Stomach smooth muscle (tissue), 2 donors: Measurements from ENCODE around the gene IRGC.

ENCODE experiments used
- H3K27ac ChIP-seq: one replicate; pipeline ENCODE4 v1.7.0; 2013; ENCODE audit warnings: mild to moderate bottlenecking, low read length, inconsistent platforms
- H3K27me3 ChIP-seq, 2 donors: one replicate each; pipeline ENCODE4 v1.7.0; 2013; ENCODE audit warnings: low read length in 2 of 2; ENCODE audit not compliant: insufficient read depth in 2 of 2, control insufficient read depth in 1 of 2
- H3K36me3 ChIP-seq, 2 donors: one replicate each; pipeline ENCODE4 v1.7.0; 2013; ENCODE audit warnings: low read length in 2 of 2; ENCODE audit not compliant: control insufficient read depth in 2 of 2, insufficient read depth in 2 of 2
- H3K4me1 ChIP-seq: one replicate; pipeline ENCODE4 v1.7.0; 2013; ENCODE audit warnings: low read length; ENCODE audit not compliant: control insufficient read depth, insufficient read depth
- H3K4me3 ChIP-seq, 2 donors: one replicate each; pipeline ENCODE4 v1.7.0; 2013; ENCODE audit warnings: low read length in 2 of 2
- H3K9ac ChIP-seq, 2 donors: one replicate each; pipeline ENCODE4 v1.7.0; 2013; ENCODE audit warnings: low read length in 2 of 2, mild to moderate bottlenecking in 1 of 2
- H3K9me3 ChIP-seq, 2 donors: one replicate each; pipeline ENCODE4 v1.7.0; 2013; ENCODE audit warnings: low read length in 2 of 2; ENCODE audit not compliant: control insufficient read depth in 2 of 2
- donor health status: healthy.
- donor health status: Pancreatic carcinoma.

The IRGC gene

DNA sequence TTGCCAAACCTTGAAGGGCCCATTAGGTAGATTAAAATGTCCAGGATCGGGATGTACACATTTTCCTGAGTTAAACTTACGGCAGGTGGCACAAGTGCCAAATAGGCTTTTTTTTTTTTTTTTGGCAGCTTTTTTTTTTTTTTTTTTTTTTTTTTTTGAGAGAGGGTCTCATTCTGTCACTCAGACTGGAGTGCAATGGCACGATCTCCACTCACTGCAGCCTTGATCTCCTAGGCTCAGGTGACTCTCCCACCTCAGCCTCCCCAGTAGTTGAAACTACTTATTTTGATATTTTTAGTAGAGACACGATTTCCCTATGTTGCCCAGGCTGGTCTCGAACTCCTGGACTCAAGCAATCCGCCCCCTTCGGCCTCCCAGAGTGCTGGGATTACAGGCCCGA, 9.0 kb downstream of the IRGC start:
- no peak overlapping the region for H3K27ac ChIP-seq
- no peak overlapping the region for H3K9ac ChIP-seq
- no peaks in the 10 kb centered on the region for H3K9me3 ChIP-seq
- no peaks in the 10 kb centered on the region for H3K27me3 ChIP-seq
- H3K36me3 ChIP-seq = peaks cover 5 to 11% of the 10 kb centered on the region in 2 donors
- H3K4me1 ChIP-seq = no peaks in the 10 kb centered on the region
- no peak overlapping the region for H3K4me3 ChIP-seq

DNA sequence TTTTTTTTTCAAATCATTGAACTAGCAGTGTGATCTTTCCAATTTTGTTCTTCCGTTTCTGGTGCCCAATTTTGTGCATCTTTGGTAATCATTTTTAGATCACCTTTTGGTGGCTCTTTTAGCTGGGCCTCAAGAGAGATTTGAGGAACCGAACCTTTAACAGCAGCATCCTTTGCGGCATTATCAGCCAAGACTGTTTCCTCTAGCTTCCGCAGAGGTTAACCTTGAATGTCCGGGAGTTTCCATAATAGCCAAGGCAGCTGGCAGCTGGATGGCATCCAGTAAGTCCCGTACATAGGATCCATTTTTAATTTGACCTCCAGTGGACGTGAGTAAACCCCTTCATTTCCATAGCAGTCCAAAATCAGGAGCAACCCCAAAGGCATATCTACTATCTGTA, 9.6 kb downstream of the IRGC start:
- H3K9me3 ChIP-seq = no peaks in the 10 kb centered on the region
- no peak overlapping the region for H3K4me3 ChIP-seq
- H3K4me1 ChIP-seq = no peaks in the 10 kb centered on the region
- H3K27ac ChIP-seq = no peak overlapping the region
- no peak overlapping the region for H3K9ac ChIP-seq
- H3K27me3 ChIP-seq = no peaks in the 10 kb centered on the region
- peaks cover 5 to 11% of the 10 kb centered on the region in 2 donors for H3K36me3 ChIP-seq

DNA sequence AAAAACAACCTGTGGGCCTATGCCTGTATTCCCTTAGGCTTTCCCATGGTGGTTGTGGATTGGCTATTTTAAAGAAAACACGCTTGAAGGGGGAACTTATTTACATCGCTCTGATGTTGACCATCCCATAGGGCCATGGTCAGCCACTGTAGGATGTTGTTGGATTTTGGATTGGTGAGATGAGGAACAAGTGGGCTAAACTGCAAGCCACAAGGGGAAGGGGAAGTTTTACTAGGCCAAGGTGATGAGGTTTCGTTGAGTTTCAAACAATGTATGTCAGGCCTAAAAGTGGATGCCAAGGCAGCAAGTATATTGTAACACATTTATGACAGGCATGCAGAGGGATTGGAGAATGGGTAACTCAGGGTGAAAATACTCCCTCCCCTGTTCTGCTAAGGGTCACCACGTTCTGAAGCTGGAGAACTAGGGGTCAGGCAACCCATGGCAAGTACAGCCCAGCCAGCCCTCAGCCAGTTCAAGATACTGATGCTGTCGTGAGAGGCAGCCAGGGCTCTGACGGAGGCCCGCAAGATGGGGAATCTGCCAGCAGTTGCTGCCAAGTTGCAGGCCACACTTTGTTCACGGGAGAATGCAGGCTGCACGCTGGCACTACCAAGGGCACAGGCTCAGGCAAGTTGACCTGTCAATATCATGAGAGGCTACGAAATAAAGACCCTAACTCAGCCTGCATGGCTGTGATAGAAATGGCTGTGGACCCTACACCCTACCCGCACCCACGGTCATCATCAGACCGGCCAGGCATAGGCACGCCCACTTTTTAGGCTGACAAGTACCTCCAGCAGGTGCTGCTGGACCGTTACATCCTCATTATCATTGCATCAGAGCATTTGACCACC, 11.1 kb downstream of the IRGC start:
- no peak overlapping the region for H3K9ac ChIP-seq
- H3K36me3 ChIP-seq = peaks cover 10 to 21% of the 10 kb centered on the region in 2 donors
- H3K27me3 ChIP-seq = no peaks in the 10 kb centered on the region
- H3K4me3 ChIP-seq = no peak overlapping the region
- no peak overlapping the region for H3K27ac ChIP-seq
- H3K4me1 ChIP-seq = no peaks in the 10 kb centered on the region
- no peaks in the 10 kb centered on the region for H3K9me3 ChIP-seq

DNA sequence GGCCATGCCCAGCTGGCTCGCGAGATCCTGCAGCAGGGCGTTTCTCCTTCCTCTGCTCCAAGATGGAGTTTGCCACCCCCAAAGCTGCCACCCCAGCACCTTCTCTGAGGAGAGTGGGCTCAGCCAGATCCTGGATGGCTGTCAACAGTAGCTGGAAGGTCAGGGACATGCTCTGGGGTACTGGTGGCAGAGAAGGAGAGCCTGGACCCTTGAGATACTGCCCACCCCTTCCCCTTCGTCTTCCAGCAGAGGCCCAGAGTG, 11.6 kb downstream of the IRGC start:
- H3K27ac ChIP-seq = no peak overlapping the region

DNA sequence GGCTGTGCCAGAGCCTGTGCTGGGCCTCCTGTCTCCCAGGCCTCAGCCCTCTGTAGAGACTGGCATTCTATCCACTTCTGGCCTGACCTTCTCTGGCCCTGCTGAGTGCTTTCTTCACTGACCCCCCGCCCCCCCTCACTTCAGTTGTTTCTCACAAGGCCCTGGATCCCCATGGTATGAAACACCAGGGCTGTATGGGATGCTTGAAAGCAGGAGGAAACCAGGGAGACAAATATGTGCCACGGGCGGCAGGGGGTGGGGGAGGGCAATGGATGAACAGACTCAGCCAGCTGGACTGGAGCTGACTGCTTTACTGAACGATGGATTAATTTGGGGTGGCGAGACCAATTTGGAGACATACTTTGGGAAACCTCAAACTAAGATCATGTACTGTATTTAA, 14.0 kb downstream of the IRGC start:
- no peaks in the 10 kb centered on the region for H3K9me3 ChIP-seq
- H3K9ac ChIP-seq = no peak overlapping the region
- no peaks in the 10 kb centered on the region for H3K27me3 ChIP-seq
- peaks cover 28 to 46% of the 10 kb centered on the region in 2 donors for H3K36me3 ChIP-seq
- H3K27ac ChIP-seq = no peak overlapping the region
- H3K4me1 ChIP-seq = no peaks in the 10 kb centered on the region
- H3K4me3 ChIP-seq = no peak overlapping the region

More for the DNA sequence above, 11.6 kb downstream of the IRGC start:
- H3K9ac ChIP-seq = no peak overlapping the region
- H3K4me3 ChIP-seq = no peak overlapping the region
- H3K27me3 ChIP-seq = no peaks in the 10 kb centered on the region
- H3K9me3 ChIP-seq = no peaks in the 10 kb centered on the region
- no peaks in the 10 kb centered on the region for H3K4me1 ChIP-seq
- peaks cover 15 to 27% of the 10 kb centered on the region in 2 donors for H3K36me3 ChIP-seq

DNA sequence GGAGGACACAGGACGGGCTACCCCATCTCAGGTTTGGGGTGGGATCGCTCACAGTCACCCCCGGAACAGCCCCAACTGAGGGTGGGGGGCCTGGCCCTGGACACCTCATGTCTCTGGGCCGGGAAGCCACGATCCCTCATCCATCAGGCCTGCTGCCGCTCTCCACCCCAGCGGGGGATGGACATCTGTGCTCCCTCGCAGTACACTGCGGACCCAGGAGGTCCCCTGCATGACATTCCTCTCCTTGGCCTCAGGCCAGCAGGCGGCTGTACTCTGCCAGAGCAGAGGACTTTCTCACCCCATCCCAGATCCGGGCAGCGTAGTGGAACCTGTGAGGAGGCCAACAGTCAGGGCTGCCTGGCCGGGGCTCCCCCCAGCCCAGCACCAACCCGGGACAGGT, 15.5 kb downstream of the IRGC start:
- Histone ChIP-seq H3K9me3 (no peaks in the 10 kb centered on the region), H3K4me1 (no peaks in the 10 kb centered on the region), H3K27me3 (no peaks in the 10 kb centered on the region), H3K36me3 (peaks cover 34 to 48% of the 10 kb centered on the region in 2 donors), H3K27ac (no peak overlapping the region), H3K9ac (no peak overlapping the region), H3K4me3 (no peak overlapping the region)

DNA sequence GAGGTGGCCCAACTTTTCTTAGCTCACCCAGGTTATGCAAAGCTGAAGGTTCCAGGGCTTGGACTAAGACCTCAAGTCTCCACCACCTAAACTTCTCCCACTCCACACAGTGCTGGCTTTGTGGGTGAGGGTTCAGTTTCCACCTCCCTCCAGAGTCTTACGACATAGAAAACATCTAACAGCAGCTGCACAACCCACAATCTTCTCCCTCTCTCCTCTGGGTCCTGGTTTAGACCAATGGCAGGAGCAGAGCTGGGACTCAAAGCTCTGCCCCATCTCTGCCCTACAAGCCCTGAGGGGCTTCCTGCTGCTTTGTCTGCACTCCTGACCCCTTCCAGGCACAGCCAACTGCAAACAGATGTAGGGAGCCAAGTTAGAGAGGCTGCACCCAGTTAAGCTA, 16.0 kb downstream of the IRGC start:
- no peaks in the 10 kb centered on the region for H3K27me3 ChIP-seq
- no peaks in the 10 kb centered on the region for H3K4me1 ChIP-seq
- H3K36me3 ChIP-seq = peaks cover 36 to 54% of the 10 kb centered on the region in 2 donors
- no peak overlapping the region for H3K4me3 ChIP-seq
- H3K9me3 ChIP-seq = no peaks in the 10 kb centered on the region
- no peak overlapping the region for H3K27ac ChIP-seq
- no peak overlapping the region for H3K9ac ChIP-seq

DNA sequence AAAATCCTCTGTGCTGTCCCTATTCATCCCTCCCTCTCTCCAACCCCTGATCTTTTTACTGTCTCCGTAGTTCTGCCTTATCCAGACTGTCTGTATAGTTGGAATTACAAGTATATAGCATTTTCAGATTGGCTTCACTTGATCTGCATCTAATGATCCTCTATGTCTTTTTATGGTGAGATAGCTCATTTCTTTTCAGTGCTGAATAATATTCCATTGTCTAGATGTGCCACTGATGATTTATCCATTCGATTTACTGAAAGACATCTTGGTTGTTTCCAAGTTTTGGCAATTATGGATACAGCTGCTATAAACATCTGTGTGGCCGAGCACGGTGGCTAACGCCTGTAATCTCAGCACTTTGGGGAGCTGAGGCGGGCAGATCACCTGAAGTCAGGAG, 19.1 kb downstream of the IRGC start:
- Histone ChIP-seq H3K27ac (no peak overlapping the region), H3K9me3 (no peaks in the 10 kb centered on the region), H3K36me3 (peaks cover 43 to 67% of the 10 kb centered on the region in 2 donors)

DNA sequence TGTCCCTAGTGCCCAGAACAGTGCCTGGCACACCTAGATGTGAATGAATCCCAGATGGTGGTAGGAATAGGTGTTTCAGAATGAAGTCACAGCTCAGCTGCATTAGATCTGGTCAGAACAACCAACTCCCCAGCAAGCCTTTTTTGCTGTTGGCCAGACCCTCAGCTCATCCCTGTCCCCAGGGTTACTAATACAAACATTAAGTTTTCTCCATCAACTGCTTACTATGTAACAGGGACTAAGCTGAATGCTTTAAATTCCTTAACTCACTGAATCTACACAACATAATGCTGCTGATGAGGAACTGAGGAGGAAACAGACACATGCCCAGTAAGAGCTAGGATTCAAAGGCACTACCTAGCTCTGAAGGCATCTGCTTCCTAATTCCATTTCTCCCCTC, 20.1 kb downstream of the IRGC start:
- H3K4me1 ChIP-seq = no peaks in the 10 kb centered on the region

More for the DNA sequence above, 19.1 kb downstream of the IRGC start:
- no peak overlapping the region for H3K9ac ChIP-seq
- H3K4me1 ChIP-seq = no peaks in the 10 kb centered on the region
- no peak overlapping the region for H3K4me3 ChIP-seq
- H3K27me3 ChIP-seq = no peaks in the 10 kb centered on the region

DNA sequence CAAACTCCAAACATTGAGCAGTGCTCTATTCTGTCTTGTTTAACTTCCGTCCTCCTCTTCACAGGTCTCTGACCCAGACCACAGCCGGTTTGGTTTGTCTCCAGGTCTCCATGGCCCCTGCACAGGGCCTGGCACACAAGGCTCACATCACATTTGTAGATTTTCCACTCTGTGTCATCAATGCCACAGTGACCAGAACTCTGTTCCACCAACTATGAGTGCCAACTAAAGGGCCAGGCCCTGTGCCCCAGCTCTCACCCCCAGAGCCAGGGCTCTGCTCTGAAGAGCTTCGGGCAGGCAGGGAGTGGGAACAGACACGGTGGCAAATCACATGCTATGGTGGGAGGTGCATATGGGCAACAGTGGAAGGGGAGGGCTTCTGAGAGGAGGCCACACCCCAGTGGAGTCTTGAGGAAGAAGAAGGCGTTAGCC, 22.9 kb downstream of the IRGC start:
- no peak overlapping the region for H3K4me3 ChIP-seq
- no peaks in the 10 kb centered on the region for H3K27me3 ChIP-seq
- H3K9ac ChIP-seq = no peak overlapping the region
- H3K4me1 ChIP-seq = no peaks in the 10 kb centered on the region
- H3K9me3 ChIP-seq = no peaks in the 10 kb centered on the region
- H3K36me3 ChIP-seq = peaks cover 38 to 62% of the 10 kb centered on the region in 2 donors
- H3K27ac ChIP-seq = no peak overlapping the region

More for the DNA sequence above, 20.1 kb downstream of the IRGC start:
- Histone ChIP-seq H3K27me3 (no peaks in the 10 kb centered on the region), H3K27ac (no peak overlapping the region), H3K36me3 (peaks cover 52 to 72% of the 10 kb centered on the region in 2 donors), H3K4me3 (no peak overlapping the region), H3K9me3 (no peaks in the 10 kb centered on the region), H3K9ac (no peak overlapping the region)

DNA sequence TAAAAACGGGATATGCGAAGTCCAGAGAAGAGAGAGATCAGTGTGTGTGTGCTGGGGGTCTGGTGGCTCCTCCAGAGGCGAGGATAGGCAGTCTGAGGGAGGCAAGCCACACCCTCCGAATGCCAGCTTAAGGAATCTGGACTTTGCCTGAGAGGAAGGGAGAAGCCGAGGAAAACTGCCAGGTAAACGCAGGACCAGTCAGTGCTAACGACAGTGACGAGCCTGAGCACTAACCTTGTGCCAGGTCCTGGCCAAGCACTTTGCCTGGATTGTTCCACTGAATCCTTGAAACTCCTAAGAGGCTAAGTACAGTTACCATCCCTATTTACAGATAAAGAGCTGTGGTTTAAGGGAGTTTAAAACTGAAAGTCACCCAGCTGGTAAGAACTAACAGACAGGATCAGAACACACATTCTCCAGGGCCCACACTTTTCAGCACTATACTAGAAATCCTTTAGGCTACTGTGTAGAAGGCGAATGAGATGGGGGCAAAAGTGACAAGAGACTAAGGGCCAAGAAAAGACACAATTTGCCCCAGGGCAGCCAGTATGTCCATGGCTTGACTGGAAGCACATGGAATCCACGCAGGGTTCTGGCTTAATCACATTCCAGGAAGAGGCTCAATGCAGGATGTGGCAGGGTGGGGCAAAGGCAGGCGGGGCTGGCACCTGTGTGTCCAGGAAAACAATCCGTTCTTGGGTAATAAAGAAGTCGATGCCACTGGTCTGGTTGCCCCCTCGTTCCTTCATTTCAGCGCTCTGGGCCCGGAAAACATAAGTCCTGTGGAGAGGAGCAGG, 23.8 kb downstream of the IRGC start:
- Histone ChIP-seq H3K9me3 (no peaks in the 10 kb centered on the region), H3K4me1 (no peaks in the 10 kb centered on the region), H3K27ac (no peak overlapping the region), H3K36me3 (peaks cover 40 to 62% of the 10 kb centered on the region in 2 donors), H3K27me3 (no peaks in the 10 kb centered on the region), H3K4me3 (no peak overlapping the region), H3K9ac (no peak overlapping the region)
